Lung (tissue), 12 donors: Measurements from ENCODE around the gene SNX1. TPM values are rescaled to one million over a fixed set of nuclear protein-coding genes. Genes with fewer than 3 reads are reported as not detected.

Experiments
- ATAC-seq: fragments of 200-7000 bp; cut with Tn5 transposase; one replicate; pipeline ENCODE4 v1.9.1; 2020; ENCODE audit warnings: moderate number of reproducible peaks; ENCODE audit not compliant: insufficient read depth, low FRiP score
- DNase-seq, 3 donors: peaks; one replicate each; pipeline ENCODE4 v3.0.0-alpha.2; 2013 to 2017
- H3K27ac ChIP-seq, 2 donors: one replicate each; pipeline ENCODE4 v1.5.1; 2013; ENCODE audit warnings: mild to moderate bottlenecking in 2 of 2, moderate library complexity in 2 of 2, control low read depth in 1 of 2, inconsistent platforms in 1 of 2, low read depth in 1 of 2, low read length in 1 of 2
- H3K27me3 ChIP-seq, 3 donors: one replicate each; pipeline ENCODE4 v1.5.1; 2013; ENCODE audit warnings: low read length in 2 of 3; ENCODE audit not compliant: control insufficient read depth in 3 of 3, insufficient read depth in 3 of 3
- H3K36me3 ChIP-seq, 4 donors: one replicate each; pipeline ENCODE4 v1.5.1; 2013; ENCODE audit warnings: low read length in 4 of 4, mild to moderate bottlenecking in 1 of 4, moderate library complexity in 1 of 4; ENCODE audit not compliant: control insufficient read depth in 4 of 4, insufficient read depth in 4 of 4
- H3K4me1 ChIP-seq, 5 donors: one replicate each; pipeline ENCODE4 v1.5.1; 2013; ENCODE audit warnings: low read length in 5 of 5, mild to moderate bottlenecking in 2 of 5, moderate library complexity in 1 of 5; ENCODE audit not compliant: control insufficient read depth in 5 of 5, insufficient read depth in 5 of 5
- H3K4me3 ChIP-seq: one replicate; pipeline ENCODE4 v1.5.1; 2013; ENCODE audit warnings: mild to moderate bottlenecking, control low read depth, moderate library complexity
- H3K9ac ChIP-seq, 2 donors: one replicate each; pipeline ENCODE4 v1.5.1; 2013; ENCODE audit warnings: low read length in 2 of 2, control low read depth in 1 of 2; ENCODE audit not compliant: insufficient read depth in 1 of 2
- H3K9me3 ChIP-seq, 4 donors: one replicate each; pipeline ENCODE4 v1.5.1; 2013; ENCODE audit warnings: low read length in 3 of 4, mild to moderate bottlenecking in 1 of 4, moderate library complexity in 1 of 4; ENCODE audit not compliant: control insufficient read depth in 4 of 4, insufficient read depth in 3 of 4
- CTCF ChIP-seq: IDR thresholded peaks from 2 replicates; pipeline ENCODE4 v1.5.1; 2012; ENCODE audit warnings: mild to moderate bottlenecking; ENCODE audit errors: control extremely low read depth, extremely low read depth
- WGBS, 2 donors: extraction: QIAGEN DNeasy Blood & Tissue Kit; methylation state at CpG; one replicate each; pipeline ENCODE4 v1.1.7; 2013; 5-methylcytosine and 5-hydroxymethylcytosine counted together
- polyA plus RNA-seq, 2 donors: library from polyadenylated mRNA; stranded (reverse); fragments of 200-250 nt; gene quantifications; one replicate each; pipeline ENCODE4 v1.2.1, GENCODE V29; 2013
- total RNA-seq, 2 donors: library from RNA; depleted of rRNA in 1 of 2; stranded (reverse); fragments of >200 nt in 1 of 2; gene quantifications; one replicate each; pipeline ENCODE4 v1.2.1, GENCODE V29; 2014 to 2021
- donor health status: control.
- donor health status: control.
- donor health status: Bipolar disorder and iron deficiency.
- donor health status: healthy.
- donor health status: DM: yes; HTN: yes; CAD: no.

SNX1 gene
- total and polyA plus RNA-seq, 4 donors = 70.6 to 169 (median 109) TPM

- TF ChIP-seq CTCF = no peak
- Histone ChIP-seq H3K4me3 (peak overlapping the region; percentile 22), H3K27ac (no peak overlapping the region), H3K27me3 (peaks cover 0 to 5% (median 0%) of the 10 kb centered on the region in 3 donors), H3K9me3 (peaks cover 0 to 3% (median 0%) of the 10 kb centered on the region in 4 donors), H3K36me3 (peaks cover 7 to 27% (median 14%) of the 10 kb centered on the region in 4 donors), H3K9ac (no peak overlapping the region), H3K4me1 (peaks cover 0 to 15% (median 3%) of the 10 kb centered on the region in 5 donors)
- ATAC-seq = no peak
- peak; percentile 19 to 30 (median 29) for DNase-seq
- WGBS, 2 donors = 23 to 28% methylated on average over 27 of the region's 27 CpGs
Measured at GRCh38 chr15:64152507-64153387, 57.0 kb downstream of the SNX1 start.

- Histone ChIP-seq H3K36me3 (peaks cover 15 to 36% (median 23%) of the 10 kb centered on the region in 4 donors), H3K27me3 (peaks cover 0 to 5% (median 0%) of the 10 kb centered on the region in 3 donors), H3K27ac (peak overlapping the region; percentile 9 to 50), H3K4me3 (no peak overlapping the region), H3K9me3 (peaks cover 0 to 3% (median 0%) of the 10 kb centered on the region in 4 donors), H3K9ac (no peak overlapping the region), H3K4me1 (peaks cover 0 to 15% (median 3%) of the 10 kb centered on the region in 5 donors)
- TF ChIP-seq CTCF = peak; percentile 95
- WGBS, 2 donors = 25% methylated on average over 12 of the region's 12 CpGs
- DNase-seq (peak; percentile 86 to 92 (median 89)), ATAC-seq (peak; percentile 88)
Measured at GRCh38 chr15:64153480-64154367, 57.9 kb downstream of the SNX1 start.

GRCh38 chr15:64155802-64156651 lies 60.2 kb downstream of the SNX1 start:
- no peak for TF ChIP-seq CTCF
- H3K4me1 ChIP-seq = peaks cover 0 to 15% (median under 1%) of the 10 kb centered on the region in 5 donors
- WGBS, 2 donors = 91 to 92% methylated on average over 15 of the region's 15 CpGs
- no peak for DNase-seq
- H3K4me3 ChIP-seq = no peak overlapping the region
- H3K9me3 ChIP-seq = peaks cover 0 to 3% (median 0%) of the 10 kb centered on the region in 4 donors
- no peak for ATAC-seq
- peaks cover 25 to 49% (median 30%) of the 10 kb centered on the region in 4 donors for H3K36me3 ChIP-seq
- H3K9ac ChIP-seq = no peak overlapping the region
- H3K27ac ChIP-seq = no peak overlapping the region
- peaks cover 0 to 5% (median 0%) of the 10 kb centered on the region in 3 donors for H3K27me3 ChIP-seq
